SIG-M5 treated with dmso at 0.1 percent for 504 hours (cell line): ENCODE measurements around the gene MRS2.

Source experiments
- DNase-seq: peaks from one replicate; lab custom pipeline; 2025; ENCODE audit not compliant: unreplicated experiment; lab: John Stamatoyannopoulos, UW

Gene MRS2

DNA sequence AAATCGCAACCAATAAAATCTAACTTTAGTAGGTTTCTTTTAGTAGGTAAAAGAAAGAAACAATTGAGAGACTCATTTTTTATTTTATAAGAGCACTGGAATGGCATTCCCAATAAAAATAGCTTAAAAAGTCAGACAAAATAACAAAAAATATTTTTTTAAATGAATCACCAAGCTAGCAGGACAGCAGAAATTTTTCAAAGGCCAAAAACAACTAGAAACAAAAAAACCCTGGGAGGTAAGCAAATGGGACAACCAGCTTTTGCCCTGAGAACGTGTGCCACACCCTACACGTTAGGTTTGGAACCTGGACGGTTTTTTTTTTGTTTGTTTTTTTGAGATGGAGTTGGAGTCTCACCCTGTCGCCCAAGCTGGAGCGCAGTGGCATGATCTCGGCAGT lies 67.1 kb downstream of the MRS2 start:
- DNase-seq, result no peak

DNA sequence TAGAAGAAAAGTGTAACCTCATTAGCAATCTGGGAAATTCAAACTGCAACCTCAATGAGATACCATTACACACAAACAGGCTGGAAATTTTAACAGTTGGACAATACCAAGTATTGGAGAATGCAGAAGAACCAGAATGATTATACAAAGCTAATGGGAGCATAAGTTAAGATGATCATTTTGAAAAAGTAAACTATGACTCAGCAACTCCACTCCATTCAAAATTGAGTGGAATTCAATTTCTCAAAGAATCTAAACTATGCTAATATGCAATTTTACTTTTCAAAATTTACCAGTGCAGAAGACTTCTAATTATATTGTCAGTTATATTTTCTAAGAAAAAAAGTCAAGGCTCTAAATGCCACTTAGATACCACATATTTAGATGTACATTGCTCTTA lies 69.4 kb downstream of the MRS2 start:
- DNase-seq, result no peak
